Measurements from ENCODE around the gene HOTAIR.

HOTAIR gene

DNA sequence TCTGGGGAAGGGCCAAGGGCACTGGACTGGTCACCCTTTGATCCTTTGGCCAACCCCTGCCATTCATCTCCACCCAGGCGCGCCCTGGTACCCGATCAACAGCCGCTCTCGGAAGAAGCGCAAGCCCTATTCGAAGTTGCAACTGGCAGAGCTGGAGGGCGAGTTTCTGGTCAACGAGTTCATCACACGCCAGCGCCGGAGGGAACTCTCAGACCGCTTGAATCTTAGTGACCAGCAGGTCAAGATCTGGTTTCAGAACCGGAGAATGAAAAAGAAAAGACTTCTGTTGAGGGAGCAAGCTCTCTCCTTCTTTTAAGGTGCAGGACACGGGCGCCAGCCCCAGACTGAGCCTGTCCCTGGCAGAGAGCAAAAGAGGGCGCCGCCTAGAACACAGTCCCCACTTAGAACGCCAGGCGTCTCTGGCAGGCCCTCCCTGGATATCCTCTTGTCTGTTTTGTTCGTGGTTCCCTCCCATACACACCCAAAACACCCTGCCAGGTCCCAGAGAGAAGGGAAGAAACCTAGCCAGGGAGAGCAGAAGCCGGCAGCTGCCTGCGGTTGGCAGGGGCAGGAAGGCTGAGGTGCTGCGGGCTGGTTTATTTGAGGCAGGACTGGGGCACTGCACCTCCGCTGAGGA, 18.4 kb downstream of the HOTAIR start:
- ATAC-seq = no peak

DNA sequence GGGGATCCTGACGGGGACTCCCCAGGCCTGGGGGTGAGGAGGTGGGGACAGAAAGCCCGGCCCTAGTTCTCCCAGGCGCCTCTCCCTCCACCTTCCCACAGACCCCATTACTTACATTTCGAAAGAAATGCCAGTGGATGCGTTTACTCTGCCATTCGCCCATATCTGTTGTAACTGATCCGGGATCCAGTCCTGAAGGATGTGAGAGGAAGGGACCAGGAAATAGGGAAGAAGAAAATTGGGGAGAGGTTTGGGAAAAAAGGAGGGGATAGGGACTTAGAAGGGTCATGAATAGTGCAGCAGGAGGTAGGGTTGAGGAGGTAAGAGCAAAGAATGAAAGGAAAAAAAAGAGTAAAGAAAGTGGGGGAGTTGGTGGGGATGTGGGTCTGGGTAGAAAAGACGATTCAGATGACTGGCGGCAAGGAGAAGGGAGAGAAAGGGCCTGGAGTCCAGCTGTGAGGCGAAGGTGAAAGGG, 18.9 kb downstream of the HOTAIR start:
- ATAC-seq = no peak

DNA sequence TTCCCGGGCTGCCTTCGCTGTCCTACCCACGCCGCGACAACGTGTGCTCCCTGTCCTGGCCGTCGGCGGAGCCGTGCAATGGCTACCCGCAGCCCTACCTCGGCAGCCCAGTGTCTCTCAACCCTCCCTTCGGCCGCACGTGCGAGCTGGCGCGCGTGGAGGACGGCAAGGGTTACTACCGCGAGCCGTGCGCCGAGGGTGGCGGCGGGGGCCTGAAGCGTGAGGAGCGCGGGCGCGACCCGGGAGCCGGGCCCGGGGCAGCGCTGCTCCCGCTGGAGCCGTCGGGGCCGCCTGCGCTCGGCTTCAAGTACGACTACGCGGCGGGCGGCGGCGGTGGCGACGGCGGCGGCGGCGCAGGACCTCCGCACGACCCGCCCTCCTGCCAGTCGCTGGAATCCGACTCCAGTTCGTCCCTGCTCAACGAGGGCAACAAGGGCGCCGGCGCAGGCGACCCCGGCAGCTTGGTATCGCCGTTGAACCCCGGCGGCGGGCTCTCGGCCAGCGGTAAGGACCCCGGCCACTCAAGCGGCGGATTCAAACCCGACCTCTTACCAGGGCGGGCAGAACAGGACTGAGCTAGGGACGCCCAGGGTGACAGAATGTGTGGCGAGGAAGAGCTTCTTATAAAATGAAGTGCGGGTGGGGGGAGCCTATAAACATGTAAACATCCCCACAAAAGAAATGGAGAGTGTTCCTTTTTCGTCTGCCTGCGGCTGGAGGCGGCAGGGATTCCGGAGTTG, 19.5 kb downstream of the HOTAIR start:
- no peak for ATAC-seq

DNA sequence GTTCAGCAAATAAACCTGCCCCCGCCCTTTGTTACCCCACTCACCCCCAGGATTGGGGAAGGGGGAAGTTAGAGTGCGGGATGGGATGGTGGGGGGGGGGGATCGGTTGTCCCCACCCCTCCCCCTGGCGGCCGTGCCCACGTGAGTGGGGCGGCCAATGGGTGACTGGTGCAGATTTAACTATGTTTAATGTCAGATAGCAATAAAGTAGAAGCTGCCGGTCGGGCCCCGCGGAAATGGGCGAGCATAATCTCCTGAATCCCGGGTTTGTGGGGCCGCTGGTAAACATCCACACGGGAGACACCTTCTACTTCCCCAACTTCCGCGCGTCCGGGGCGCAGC, 20.1 kb downstream of the HOTAIR start, which contains the start of gene HOXC12:
TSS of gene HOXC12 (plus strand) at position 210 of the 342 bp plus-strand sequence. CDS start at position 237, 27 bp downstream.
- no peak for ATAC-seq

DNA sequence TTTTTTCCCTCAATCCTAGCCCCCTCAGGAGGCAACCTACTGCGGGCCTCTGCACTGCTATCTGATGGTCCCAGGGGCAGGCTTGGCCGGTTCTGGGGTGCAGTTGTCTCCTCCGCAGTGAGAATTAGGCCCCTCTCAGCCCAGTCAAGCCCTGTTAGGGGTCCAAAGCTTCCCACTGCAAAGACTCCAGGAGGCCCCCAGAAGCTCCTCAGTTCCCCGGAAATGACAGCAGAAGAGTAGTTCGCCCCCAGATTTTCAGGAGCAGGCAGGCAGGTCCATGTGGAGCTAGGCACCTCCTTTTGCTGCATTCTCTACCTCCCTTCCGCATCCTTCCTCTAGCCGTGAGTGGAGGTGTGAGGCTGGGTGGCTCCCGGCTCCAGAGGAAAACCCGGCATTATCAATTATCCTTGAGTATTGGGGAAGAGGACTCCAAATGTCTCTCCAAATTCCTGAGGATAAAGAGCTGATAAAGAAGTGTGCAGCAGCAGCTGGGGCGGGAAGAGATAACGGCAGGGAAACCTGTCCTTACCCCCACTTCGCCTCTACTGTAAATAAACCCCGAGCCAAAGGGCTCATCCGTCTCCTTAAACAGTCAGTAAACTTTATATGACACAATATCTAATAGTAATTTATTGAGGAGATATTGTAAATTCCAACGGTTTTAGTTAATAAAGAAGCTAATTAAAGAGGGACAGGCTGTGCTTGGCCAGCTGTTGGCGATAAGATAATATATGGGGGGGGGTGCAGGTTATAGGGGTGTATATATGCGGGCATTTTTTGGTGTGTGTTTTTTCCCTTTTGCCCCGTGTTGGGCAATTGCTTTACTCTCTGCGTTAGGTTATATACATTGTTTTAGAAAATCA, 20.7 kb downstream of the HOTAIR start:
- ATAC-seq = no peak

DNA sequence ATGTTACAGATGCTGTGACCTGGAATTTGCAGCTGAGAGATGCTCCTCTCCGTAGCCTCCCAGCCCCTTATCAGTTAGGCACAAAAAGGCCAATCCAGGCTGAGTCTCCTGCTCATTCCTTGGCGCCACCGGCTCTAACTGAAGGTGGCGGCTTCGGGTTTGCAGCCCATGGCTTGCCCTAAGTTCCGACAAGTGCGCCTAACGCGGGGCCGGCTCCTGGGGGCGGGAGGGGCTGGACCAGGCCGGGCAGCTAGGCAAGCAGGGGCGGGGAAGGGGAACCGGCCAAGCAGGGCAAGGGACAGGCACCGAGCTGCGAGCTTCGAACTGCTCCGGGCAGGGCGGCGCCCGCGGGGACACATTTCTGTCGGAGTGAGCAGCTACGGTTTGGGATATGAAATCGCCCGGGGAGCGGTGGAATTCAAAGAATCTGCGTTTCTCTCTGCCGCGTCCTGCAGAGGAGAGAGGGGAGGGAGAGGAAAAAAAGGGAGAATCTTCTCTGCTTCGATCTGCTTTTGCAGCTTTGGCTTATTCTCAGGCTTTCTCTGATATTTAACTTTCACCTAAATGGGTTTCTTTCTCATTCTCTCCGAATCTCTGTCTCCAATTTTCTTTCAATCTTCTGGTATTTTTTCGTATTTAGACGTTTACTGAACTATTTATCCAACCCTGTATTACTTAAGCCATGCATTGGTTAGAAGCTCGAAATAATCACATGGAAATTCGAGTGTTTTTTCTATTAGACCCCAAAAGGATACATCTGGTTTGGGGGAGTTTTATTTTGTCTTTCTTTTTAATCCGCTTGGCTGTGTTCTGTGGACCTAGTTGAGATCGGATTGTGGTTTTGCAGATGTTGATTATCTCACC, 21.7 kb downstream of the HOTAIR start:
- no peak for ATAC-seq

DNA sequence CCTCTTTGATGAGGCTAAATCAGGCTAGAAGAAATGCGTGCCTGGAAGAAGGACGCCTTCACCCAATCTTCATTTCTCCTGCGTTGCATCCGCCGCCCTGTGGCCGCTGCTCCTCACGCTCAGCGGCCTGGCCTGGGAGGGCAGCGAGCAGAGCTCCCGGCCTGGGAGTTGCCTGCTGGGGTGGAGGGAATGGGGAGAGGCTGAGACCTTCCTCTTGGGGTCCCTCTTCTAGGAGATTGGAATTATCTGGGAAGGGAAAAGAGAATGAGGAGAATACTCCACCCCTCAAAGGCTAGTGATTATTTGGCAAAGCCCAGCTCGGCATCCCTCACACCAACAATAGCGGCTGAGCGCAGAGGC, 22.4 kb downstream of the HOTAIR start:
- no peak for ATAC-seq

DNA sequence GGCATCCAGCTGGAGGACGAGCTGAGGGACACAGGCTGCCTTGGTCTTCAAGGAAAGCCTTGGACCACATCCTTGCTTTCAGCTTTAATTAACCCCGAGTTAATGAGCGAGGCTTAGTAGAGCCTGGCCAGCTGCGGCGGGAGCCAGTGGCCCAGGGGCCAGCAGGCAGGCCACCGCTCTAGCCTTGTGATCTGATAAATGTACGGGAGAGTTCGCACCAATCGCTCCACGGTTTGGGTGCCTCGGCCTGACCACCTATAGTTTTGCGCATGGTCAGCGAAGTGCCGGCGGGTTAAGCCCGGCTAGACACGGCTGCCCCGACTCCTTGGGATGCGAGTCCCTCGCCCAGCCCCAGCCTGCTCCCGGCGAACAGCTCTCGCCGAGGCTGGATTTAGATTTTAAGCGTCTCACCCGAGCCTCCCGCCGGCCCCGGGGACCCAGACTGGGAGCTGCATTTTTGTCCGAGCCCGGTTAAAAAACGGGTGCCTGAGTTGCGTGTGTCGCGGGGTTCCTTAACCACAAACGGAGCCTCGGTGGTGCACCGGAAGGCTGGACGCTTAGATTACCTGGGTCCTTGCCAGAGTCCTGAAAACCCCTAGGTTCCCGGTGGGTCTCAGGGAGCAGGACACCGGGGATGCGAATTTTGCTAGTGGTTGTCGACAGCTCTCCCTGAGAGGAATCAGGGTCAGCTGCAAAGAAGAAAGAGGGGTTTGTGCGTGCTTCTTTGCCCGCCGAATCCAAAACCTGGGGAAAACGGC, 23.0 kb downstream of the HOTAIR start:
- ATAC-seq = no peak

DNA sequence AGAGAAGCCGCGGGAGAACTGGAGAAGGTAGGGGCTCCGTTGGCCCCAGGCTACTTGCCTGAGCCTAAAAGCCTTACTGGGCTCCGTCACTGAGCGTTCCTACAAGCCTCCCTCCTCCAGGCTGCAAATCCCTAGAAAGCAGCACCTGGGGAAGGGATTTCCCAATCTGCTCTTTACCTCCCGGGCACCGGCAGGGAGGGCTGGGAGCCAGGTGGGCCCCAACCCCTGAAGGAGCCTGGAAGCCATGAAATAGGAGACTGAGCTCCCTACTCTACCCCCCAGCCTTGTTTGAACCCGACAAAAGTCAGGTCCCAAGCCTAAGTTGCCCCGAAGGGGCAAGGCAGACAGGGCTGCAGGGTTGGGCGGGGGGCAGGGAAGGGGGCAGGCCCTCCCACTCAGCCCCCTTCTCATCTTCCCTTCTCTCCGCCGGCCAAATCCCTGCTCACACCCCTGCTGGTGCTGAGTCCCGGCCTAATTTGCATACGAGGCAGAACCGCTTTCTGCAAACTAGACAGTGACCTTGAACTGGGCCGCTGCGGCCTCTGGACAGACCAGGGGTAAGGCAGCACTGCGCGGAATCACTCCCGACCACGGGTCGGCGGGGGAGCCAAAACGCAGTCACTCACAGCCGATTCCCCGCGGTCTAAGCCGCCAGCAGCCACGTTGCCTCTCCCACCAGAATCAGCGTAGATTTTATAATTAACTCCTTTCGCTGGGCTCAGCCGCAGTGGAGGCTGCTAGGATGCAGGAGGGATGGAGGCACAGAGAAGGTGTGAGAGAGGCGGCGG, 23.8 kb downstream of the HOTAIR start:
- no peak for ATAC-seq

DNA sequence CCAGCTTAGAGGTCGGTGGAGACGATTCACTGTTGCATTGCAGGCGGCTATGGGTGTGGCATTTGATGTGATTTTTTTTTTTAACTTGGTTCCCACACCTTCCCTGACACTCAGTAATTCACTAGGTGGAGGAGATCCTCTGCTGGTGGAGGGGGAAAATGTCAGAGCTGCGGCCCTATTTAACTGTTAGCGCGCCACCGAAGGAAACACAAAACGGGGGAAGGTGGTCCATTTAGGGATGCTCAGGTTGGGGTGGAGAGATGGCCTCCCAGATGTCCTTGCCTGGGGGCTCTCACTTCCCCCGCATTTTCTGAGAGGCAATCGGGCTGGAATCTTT, 24.3 kb downstream of the HOTAIR start:
- ATAC-seq = no peak

DNA sequence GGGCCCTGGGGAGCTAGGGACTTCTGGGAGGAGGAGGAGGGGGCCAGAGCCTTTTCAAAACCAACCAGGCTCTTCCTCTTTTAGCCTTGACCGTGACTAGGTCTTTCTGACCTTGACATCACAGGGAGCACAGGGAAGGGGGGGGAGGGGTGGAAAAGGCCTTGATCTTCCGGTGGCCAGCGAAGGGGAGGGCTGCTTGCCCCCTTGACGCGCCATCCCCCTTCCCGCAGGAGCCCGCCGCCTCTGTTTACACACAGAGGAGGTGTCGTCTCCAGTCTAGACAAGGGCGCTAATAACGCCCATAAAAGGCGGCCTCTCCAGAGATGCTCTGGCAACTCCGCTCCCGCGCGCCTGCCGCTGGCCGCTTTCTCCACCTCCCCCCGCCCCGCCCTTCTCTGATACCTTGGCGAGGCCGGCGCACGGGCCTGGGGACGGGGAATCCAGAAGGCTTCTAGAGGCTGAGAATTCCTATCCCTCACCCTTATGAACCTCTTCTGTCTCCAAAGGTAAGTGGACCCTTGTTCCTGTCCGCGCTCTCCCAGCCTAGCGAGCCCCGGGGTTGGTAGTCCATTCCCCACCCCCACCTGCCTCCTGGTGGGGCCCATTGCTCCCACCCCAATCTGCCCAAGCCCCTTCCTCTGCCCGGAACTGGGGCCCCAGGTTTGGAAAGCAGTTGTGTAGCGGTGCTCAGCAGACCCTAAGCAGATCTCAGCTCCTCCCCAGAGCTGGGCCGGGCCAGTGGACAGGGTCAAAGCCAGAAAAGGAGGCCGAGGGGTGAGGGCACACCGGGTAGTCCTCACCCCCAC, 24.9 kb downstream of the HOTAIR start:
- ATAC-seq = no peak

DNA sequence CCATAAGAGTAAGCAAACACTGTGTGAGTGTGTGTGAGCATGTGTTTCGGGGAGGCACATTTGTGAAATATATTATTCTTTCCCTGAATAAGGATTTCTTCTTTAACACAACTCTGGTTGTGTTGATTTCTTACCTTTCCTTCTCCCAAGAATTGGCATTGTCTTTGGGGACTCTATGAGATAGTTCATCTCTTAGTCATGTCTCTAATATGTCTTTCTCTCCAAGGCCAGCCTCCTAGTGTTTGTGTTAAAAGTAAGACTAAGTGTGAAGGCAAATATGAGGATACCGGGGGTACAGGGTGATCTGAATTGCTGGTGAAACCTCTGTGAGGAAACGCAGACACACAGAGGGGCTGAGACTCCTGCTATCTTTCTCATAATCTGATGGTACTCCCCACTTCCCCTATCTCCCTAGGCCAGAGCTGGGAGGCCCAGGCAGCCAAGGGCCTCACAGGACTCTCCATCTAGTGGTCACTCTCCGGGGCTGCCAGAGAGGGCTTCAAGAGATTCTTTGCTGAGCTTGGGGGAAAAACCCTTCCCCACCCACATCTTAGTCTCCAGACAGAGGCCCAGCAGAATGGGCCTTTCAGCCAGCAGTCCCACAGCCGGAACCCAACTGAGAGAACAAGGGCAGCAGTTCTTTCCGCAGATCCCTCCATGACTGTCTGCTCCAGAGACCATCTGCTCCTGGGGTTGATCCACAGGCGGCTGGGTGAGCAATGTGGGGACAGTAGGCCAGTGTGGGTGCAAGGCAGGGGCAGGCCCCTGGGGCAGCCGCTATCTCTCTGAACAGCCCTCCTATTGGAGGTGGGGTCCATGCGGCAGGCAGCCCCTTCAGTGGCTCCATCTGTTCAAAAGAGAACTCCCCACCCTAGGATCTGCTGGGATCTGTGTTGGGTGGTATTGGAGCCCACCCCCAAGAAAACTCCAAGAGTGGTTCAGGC, 25.8 kb downstream of the HOTAIR start:
- no peak for ATAC-seq

DNA sequence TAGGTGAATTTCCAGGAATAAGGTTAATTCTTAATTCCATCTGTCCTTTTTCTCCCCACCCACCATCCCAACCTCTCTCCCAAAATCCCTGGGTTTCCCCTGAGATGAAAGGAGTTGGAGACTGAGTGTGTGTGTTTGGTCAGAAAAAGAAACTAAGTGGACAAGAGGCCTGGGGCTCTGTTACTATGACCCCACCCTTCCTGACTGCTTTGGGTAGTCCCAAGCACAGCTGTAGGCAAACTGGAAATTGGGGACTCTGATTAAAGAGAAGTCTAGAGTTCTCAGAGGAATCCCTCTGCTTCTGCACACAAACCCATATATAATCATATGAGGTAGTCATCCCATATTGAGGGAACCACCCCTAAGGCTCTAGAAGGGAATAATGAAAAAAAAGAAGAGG, 27.0 kb downstream of the HOTAIR start:
- no peak for ATAC-seq

DNA sequence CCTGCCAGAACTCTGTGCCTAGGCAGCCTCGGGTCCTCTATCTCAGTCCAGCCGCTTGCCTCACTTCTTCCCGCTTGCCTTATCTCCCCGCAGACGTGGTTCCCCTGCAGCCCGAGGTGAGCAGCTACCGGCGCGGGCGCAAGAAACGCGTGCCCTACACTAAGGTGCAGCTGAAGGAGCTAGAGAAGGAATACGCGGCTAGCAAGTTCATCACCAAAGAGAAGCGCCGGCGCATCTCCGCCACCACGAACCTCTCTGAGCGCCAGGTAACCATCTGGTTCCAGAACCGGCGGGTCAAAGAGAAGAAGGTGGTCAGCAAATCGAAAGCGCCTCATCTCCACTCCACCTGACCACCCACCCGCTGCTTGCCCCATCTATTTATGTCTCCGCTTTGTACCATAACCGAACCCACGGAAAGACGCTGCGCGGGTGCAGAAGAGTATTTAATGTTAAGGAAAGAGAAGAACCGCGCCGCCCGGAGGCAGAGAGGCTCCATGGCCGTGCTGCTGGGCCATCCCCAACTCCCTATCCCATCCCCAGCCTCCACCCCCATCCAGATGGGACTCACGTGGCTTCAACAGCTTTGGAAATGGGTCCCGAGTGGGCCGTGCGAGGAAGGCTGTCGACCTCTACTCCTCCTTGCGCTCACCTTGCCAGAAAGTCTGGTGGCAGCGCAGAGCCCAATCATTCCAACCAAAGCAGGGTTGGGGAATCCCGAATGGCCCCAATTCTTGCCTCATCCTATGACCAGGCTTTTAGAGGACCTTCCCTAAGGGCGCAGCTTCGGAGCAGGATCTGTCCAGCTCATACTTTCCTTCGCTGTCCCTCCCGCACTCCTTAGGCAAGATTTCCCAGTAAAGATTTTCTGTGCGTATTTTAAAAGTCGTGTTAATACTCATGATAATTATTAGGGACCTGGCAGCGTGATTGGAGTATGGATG, 29.6 kb downstream of the HOTAIR start:
- no peak for ATAC-seq

DNA sequence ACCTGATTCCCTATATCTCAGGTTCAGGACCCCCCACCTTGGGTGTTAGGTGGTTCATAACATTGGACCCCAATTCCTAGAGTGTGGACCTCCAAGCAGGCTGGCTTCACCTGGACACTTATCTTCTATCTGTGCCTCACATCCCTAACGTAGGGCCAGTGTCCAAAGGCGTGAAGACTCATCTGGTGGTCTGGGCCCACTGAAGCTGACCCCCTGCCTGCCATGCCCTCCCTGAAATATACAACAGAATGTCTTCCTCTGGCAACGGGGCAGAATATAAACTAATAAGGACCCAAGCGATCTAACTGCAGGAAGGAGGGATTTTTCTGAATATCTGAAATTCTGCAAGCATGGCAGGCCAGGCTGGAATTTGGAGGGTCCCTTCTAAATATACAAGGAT, 30.5 kb downstream of the HOTAIR start:
- no peak for ATAC-seq

DNA sequence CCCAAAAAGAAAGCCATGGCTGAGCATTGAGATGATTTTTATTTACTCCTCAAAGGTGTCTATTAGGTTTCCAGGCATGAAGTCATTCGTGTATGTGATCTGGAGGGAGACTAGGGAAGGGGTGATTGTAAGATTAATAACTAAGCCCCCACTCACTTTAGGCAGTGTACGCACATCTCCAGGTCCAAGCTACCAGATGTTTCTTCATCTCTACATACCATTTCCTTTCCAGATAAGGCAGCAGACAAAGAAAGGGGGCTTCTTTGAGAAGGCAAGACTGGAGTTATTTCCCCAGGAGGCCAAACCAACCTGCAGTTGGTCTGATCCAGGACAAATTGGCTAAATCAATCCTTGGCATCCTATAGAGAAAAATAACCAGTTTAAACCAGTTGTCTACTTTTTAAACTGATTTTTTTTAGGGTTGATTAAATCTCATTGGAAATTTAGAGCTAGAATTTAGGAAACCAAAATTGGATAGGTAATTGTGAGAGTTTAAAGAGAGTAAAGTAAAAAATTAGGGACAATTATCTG, 32.2 kb downstream of the HOTAIR start:
- ATAC-seq = no peak

DNA sequence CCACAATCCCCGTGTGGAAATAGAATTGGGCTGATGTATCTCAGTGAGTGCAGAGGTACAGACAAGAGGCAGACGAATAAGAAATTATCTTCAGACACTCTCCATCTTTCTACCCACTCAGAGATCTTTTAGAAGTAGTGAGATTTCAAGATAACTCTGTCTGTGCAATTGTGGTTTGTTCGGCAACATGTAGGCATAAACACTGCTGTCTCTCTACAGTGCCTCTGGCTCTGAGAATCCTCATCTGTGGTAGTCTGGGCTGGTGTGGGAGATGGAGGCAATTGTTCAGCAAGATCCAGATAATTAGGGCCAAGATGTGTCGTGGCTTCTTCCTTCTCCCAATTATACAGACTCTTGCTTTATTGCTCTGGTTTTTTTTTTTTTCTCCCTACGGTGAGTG, 33.0 kb downstream of the HOTAIR start:
- ATAC-seq = no peak

DNA sequence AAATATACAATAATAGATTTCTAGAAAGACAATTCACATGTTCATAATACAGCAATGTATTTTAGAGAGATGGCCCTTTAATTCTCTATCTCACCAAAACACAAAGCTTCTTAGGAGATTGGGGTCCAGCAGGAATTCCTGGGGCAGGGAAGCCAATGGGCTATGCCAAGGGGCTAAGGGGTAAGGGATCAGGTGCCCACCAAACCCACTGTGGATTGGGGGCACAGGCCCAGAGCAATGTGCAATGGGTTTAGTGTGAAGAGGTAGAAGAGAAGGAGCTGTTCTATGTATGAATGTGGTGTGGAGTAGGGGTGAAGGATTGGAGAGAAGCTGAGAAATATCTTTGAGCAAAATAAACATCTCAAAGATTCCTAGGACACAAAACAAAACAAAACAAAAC, 33.6 kb downstream of the HOTAIR start:
- ATAC-seq = no peak
